OCI-LY3 (cell line): Measurements from ENCODE around the gene CALR.

ENCODE experiments used
- EZH2phosphoT487 ChIP-seq: fragments of 200-600 bp; shearing (Covaris generic); IDR thresholded peaks from 2 replicates; pipeline ENCODE4 v1.6.1; 2018; ENCODE audit warnings: antibody characterized with exemption, mixed run types, low read depth
- TF ChIP-seq, protein P1 (sequence below): fragments of 200-600, 300-600 bp; sonication (generic); IDR thresholded peaks from 2 replicates; pipeline ENCODE4 v1.5.1; 2014; ENCODE audit warnings: antibody characterized with exemption, low read length, low read depth

DNA sequence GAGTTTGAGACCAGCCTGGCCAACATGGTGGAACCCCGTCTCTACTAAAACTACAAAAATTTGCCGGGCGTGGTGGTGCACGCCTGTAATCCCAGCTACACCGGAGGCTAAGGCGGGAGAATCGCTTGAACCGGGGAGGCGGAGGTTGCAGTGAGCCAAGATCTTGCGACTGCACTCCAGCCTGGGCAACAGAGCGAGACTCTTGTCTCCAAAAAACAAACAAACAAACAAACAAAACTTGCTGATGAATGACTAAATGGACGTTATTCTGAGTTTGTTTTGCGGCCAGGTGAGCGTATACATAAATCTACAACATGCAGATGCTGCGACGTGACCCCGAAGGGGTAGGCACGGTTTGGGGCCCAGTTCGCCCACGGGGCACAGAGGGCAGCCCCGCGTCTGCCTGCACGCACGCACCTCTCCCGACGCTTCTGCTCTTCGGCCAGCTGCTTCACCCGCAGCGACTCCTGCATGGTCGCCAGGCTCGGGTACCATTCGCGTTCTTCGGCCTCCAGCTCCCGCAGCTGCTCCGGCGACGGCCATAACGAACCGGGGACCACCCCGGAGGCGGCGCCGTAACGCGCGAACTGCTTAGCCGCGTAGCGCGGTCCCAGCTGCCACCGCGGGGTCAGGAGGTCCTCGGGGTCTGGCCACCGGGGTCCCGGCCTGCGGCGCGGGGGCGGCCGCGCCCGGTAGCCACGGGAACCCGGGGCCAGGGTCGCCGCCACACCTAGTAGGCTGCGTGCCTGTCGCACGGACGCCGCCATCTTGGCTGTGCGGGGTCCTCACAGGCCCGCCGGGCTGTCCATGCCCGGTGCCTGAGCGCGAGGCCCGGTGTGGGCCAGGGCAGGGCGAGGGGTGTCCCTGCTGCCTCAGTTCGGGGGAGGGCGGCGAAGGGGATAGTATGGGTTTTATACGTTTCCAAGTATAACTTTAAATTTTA lies 18.3 kb downstream of the CALR start, which contains the start of gene GADD45GIP1:
- TF ChIP-seq, protein P1, sequence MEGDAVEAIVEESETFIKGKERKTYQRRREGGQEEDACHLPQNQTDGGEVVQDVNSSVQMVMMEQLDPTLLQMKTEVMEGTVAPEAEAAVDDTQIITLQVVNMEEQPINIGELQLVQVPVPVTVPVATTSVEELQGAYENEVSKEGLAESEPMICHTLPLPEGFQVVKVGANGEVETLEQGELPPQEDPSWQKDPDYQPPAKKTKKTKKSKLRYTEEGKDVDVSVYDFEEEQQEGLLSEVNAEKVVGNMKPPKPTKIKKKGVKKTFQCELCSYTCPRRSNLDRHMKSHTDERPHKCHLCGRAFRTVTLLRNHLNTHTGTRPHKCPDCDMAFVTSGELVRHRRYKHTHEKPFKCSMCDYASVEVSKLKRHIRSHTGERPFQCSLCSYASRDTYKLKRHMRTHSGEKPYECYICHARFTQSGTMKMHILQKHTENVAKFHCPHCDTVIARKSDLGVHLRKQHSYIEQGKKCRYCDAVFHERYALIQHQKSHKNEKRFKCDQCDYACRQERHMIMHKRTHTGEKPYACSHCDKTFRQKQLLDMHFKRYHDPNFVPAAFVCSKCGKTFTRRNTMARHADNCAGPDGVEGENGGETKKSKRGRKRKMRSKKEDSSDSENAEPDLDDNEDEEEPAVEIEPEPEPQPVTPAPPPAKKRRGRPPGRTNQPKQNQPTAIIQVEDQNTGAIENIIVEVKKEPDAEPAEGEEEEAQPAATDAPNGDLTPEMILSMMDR = no peak
- TF ChIP-seq EZH2phosphoT487 = no peak
